AG10803 (cell line): ENCODE data around the gene ZNF500.

Experiments
- DNase-seq: peaks from one replicate; pipeline ENCODE4 v3.0.0; 2010; ENCODE audit warnings: low read depth
- H3K4me3 ChIP-seq: 2 replicates; pipeline ENCODE4 v1.5.1; 2011; ENCODE audit warnings: mild to moderate bottlenecking, low read length, control low read depth
- CTCF ChIP-seq: conservative IDR thresholded peaks from 2 replicates; pipeline ENCODE4 v1.5.1; 2011; ENCODE audit warnings: mild to moderate bottlenecking, low read length, control low read depth, inconsistent platforms

Gene ZNF500

GRCh38 chr16:4806280-4806679 is 39.3 kb upstream of the ZNF500 start:
- no peak for TF ChIP-seq CTCF
- H3K4me3 ChIP-seq: no peak overlapping the region
- DNase-seq: no peak

- no peak overlapping the region for H3K4me3 ChIP-seq
- TF ChIP-seq CTCF: no peak
- DNase-seq: no peak
These were observed 38.3 kb upstream of the ZNF500 start for GRCh38 chr16:4805231-4805630.

- DNase-seq: no peak
- H3K4me3 ChIP-seq: no peak overlapping the region
- no peak for TF ChIP-seq CTCF
These were observed 37.2 kb upstream of the ZNF500 start for GRCh38 chr16:4803898-4804762.

GRCh38 chr16:4803401-4803844 is 36.5 kb upstream of the ZNF500 start:
- no peak for TF ChIP-seq CTCF
- DNase-seq: no peak
- peak overlapping the region; percentile 74 for H3K4me3 ChIP-seq

- no peak for TF ChIP-seq CTCF
- peak; percentile 89 for DNase-seq
- H3K4me3 ChIP-seq: peak overlapping the region; percentile 74
These were observed 35.8 kb upstream of the ZNF500 start for GRCh38 chr16:4802659-4803287.

- peak within 1 kb of the TSS; percentile 74 for H3K4me3 ChIP-seq
- TF ChIP-seq CTCF: no peak
- peak; percentile 28 for DNase-seq
These were observed 35.1 kb upstream of the ZNF500 start, which contains the start of gene ROGDI for GRCh38 chr16:4801962-4802658. TSS of gene ROGDI (minus strand) at chr16:4802633. CDS start at chr16:4802571, 62 bp downstream.
